DMS 273 (cell line): Measurements from ENCODE around the gene RNASE3.
"Not testable (repeated sequence)": the region's sequence is repeated elsewhere in the genome, so short reads cannot be mapped to it uniquely, and the experiment has no call there.

ENCODE experiments used
- DNase-seq: peaks from one replicate; lab custom pipeline; 2025; ENCODE audit not compliant: unreplicated experiment; lab: John Stamatoyannopoulos, UW

The RNASE3 gene

GRCh38 chr14:20910822-20911221 lies 19.6 kb downstream of the RNASE3 start:
- DNase-seq = not testable (repeated sequence)

GRCh38 chr14:20919038-20919756 lies 28.0 kb downstream of the RNASE3 start:
- DNase-seq = not testable (repeated sequence)

GRCh38 chr14:20923766-20924297 lies 32.6 kb downstream of the RNASE3 start:
- DNase-seq = not testable (repeated sequence)

- peak; percentile 68 for DNase-seq
These were observed 43.1 kb downstream of the RNASE3 start for GRCh38 chr14:20934148-20934762.

GRCh38 chr14:20935303-20935984 lies 44.3 kb downstream of the RNASE3 start:
- no peak for DNase-seq
